ENCODE results near the gene FGF2.

DNA sequence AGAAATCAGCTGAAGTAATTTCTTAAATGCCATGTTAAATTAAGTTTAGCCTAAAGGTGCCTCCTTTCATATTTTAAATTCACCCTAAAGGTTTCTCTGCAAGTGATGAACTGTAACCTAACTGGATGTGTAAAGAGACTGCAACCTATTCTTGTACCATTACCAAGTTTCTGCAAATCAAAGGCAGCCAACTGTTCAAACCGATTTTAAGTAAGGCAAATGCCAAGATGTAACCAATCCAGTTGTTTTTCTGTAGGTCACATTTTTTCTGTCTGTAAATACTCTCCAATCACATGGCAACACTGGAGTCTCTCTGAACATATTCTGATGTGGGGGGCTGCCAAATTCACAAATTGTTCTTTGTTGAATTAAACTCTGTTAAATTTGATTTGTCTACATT, 42.4 kb upstream of the FGF2 start:
- TF ChIP-seq, protein P1, sequence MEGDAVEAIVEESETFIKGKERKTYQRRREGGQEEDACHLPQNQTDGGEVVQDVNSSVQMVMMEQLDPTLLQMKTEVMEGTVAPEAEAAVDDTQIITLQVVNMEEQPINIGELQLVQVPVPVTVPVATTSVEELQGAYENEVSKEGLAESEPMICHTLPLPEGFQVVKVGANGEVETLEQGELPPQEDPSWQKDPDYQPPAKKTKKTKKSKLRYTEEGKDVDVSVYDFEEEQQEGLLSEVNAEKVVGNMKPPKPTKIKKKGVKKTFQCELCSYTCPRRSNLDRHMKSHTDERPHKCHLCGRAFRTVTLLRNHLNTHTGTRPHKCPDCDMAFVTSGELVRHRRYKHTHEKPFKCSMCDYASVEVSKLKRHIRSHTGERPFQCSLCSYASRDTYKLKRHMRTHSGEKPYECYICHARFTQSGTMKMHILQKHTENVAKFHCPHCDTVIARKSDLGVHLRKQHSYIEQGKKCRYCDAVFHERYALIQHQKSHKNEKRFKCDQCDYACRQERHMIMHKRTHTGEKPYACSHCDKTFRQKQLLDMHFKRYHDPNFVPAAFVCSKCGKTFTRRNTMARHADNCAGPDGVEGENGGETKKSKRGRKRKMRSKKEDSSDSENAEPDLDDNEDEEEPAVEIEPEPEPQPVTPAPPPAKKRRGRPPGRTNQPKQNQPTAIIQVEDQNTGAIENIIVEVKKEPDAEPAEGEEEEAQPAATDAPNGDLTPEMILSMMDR (IDR thresholded peaks at IDR 0.05): no peak
- no peak for TF ChIP-seq ZFX (IDR thresholded peaks at IDR 0.05; ENCODE audit: borderline replicate concordance)
